A172 (cell line): ENCODE data around the gene DYRK3. TPM values are rescaled to one million over a fixed set of nuclear protein-coding genes. Genes with fewer than 3 reads are reported as not detected.

Experiments
- total RNA-seq: library from RNA; depleted of rRNA; stranded (reverse); fragments of >200 nt; shearing (Covaris generic); gene quantifications from 2 replicates; pipeline ENCODE4 v1.2.3, GENCODE V29; 2014; rRNA removed

Gene DYRK3
- total RNA-seq, 1 experiment from 2014 or later, result 26.8 TPM

Other genes starting within 250 kb of the DYRK3 start
- 22.0 and 29.6 TPM in 2 replicates for gene IKBKE, start 165.1 kb upstream of the DYRK3 start, total RNA-seq
- gene RASSF5, start 128.0 kb upstream of the DYRK3 start, total RNA-seq, result 3.3 and 5.8 TPM in 2 replicates
- 53.6 and 54.7 TPM in 2 replicates for gene EIF2D, start 23.1 kb upstream of the DYRK3 start, total RNA-seq
- 46.9 and 48.6 TPM in 2 replicates for gene MAPKAPK2, start 49.4 kb downstream of the DYRK3 start, total RNA-seq
- not detected in 2 replicates for gene IL19, start 135.2 kb downstream of the DYRK3 start, total RNA-seq
- not detected in 2 replicates for gene IL10, start 137.0 kb downstream of the DYRK3 start, total RNA-seq
- gene IL20, start 230.1 kb downstream of the DYRK3 start, total RNA-seq, result not detected in 2 replicates